ENCODE measurements around the gene NANOS3.

GRCh38 chr19:13892870-13893269, 15.9 kb downstream of the NANOS3 start:
- no peak for TF ChIP-seq CTCF (IDR thresholded peaks at IDR 0.05)
- no peak for TF ChIP-seq POLR2A (IDR thresholded peaks at IDR 0.05)
